Fibroblast of pulmonary artery (primary cell): ENCODE data around the gene PRELP.
A peak's percentile ranks its signal among the peaks of the same experiment; 100 is the strongest.

ENCODE experiments used
- DNase-seq: peaks from one replicate; pipeline ENCODE4 v3.0.0-alpha.2; 2010; ENCODE audit warnings: low read depth
- H3K4me3 ChIP-seq: replicated peaks from 2 replicates; pipeline ENCODE4 v1.5.1; 2011; ENCODE audit warnings: low read depth, mild to moderate bottlenecking, control low read depth, low read length, moderate library complexity
- TF ChIP-seq, protein P1 (sequence below): IDR thresholded peaks from 2 replicates; pipeline ENCODE4 v1.5.1; 2011; ENCODE audit warnings: mild to moderate bottlenecking, control low read depth, low read length, inconsistent platforms; ENCODE audit errors: missing control alignments

The PRELP gene

DNA sequence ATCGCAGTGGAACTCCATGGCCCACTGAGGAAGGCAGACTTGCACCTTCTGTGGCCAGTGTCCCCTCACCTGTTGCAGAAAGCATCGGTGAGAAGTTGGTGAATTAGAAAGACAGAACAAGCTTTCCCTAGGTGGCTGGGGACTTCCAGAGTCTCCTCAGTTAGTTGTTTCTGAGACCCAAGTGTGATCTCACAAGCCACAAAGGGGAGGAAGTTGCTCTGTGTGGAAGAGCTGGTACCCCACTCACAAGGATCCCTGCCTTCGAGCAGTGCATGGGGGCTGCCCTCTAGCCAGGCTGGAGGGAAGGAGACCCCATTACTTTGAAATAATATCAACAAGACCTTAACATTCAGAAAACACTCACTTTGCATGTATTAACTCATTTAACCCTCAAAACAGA, 2.1 kb downstream of the PRELP start:
- DNase-seq = no peak
- TF ChIP-seq, protein P1, sequence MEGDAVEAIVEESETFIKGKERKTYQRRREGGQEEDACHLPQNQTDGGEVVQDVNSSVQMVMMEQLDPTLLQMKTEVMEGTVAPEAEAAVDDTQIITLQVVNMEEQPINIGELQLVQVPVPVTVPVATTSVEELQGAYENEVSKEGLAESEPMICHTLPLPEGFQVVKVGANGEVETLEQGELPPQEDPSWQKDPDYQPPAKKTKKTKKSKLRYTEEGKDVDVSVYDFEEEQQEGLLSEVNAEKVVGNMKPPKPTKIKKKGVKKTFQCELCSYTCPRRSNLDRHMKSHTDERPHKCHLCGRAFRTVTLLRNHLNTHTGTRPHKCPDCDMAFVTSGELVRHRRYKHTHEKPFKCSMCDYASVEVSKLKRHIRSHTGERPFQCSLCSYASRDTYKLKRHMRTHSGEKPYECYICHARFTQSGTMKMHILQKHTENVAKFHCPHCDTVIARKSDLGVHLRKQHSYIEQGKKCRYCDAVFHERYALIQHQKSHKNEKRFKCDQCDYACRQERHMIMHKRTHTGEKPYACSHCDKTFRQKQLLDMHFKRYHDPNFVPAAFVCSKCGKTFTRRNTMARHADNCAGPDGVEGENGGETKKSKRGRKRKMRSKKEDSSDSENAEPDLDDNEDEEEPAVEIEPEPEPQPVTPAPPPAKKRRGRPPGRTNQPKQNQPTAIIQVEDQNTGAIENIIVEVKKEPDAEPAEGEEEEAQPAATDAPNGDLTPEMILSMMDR = no peak
- H3K4me3 ChIP-seq = no peak overlapping the region

DNA sequence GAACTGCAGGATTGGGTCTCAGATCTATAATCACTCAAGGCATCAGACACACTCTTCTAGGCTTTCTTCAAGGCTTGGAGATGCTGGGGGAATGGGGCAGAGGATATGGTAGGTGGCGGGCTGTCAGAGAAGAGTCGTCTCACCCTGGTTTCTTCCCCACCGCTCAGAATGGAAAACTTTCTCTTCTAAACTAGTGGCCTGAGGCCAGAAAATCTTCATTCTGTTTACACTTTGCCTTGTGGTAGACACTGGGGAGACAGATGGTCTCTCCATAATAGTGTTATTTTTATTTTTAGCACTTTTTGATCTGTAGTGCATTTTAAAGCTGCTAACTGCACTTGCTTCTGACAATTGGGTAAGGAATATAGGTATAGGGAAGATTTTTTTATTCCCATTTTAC, 2.6 kb downstream of the PRELP start:
- TF ChIP-seq, protein P1 = no peak
- DNase-seq = no peak
- H3K4me3 ChIP-seq = no peak overlapping the region

DNA sequence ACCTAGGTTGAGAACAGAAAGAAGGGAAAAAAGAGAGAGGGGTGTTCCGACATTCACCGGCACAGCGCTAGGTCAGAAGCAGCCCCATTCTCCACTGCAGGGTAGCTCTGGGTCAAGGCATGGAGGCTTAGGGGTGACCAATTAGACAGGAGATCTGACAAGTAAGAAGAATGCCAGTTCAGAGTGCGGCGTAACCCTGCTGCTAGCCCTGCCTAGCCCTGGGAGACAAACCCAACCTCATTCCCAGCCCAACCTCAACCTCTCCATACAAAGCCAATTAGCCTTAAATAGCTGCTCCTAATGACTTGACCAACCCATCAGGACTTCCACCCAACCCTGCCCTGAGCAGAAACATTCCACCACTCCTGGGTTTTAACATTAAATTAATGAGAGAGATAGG, 3.4 kb downstream of the PRELP start:
- no peak for DNase-seq
- H3K4me3 ChIP-seq = no peak overlapping the region

DNA sequence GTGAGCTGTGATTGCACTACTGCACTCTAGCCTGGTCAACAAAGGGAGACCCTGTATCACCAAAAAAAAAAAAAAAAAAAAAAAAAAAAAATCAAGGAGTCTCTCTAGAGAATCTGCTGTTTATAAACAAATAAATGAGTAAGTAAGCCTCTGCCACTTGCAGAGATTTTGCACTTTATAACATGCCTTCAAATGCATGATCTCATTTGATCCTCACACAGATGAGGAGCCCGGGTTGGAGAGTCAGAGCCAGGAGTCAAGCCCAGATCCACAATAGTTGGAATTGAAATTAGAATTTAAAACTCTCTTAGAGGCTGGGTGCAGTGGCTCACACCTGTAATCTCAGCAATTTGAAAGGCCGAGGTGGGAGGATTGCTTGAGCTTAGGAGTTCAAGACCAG, 4.0 kb downstream of the PRELP start:
- DNase-seq = no peak
- TF ChIP-seq, protein P1 = no peak
- H3K4me3 ChIP-seq = no peak overlapping the region

More for the DNA sequence above, 3.4 kb downstream of the PRELP start:
- TF ChIP-seq, protein P1 = no peak

DNA sequence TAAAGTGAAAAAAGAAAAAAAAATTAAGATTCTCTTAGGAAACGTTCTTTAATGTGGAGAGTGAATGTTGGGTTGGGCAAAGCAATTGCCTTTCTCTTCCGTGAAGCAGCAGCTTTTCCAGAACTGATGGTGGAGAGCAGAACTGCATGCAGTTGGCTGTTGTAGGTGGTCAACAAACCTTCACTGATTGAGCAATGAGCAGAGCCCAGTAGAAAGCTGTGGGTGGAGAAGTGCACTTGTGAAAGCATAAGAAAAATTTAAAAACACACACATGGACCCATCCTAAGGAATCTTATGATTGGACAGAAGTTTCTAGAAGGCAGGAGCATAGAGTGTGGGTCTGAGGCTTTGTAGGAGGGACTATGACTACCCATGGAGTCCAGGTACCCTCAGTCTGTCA, 4.5 kb downstream of the PRELP start:
- no peak overlapping the region for H3K4me3 ChIP-seq
- TF ChIP-seq, protein P1 = peak; percentile 17
- DNase-seq = peak; percentile 80

DNA sequence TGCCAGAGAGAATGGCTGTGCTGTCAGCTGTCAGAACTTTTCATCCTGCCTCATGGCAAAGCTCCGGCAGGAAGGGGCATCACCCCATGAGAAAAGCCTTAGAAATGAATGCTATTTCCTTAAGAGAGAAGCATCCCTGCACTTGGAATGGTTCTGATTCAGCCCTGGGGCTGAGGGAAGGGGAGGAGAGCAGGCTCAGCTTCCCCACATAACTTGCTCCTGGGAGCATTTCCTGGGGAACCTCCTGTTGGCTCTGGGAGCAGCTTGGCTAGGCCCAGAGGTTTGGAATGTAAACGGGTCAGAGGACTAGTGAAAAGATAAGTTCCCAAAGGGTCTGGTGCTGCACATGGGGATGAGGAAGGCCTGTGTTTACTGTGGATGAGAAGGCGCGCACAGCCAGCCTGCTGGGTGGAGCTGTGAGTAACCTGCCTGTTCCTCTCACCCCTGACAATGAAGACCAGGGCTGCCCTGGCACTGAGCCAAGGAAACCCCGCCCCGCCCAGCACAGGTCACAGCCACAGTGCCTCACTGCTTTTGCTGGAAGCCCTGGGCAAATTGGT, 5.0 kb downstream of the PRELP start:
- DNase-seq = peak; percentile 92
- TF ChIP-seq, protein P1 = no peak
- H3K4me3 ChIP-seq = no peak overlapping the region

DNA sequence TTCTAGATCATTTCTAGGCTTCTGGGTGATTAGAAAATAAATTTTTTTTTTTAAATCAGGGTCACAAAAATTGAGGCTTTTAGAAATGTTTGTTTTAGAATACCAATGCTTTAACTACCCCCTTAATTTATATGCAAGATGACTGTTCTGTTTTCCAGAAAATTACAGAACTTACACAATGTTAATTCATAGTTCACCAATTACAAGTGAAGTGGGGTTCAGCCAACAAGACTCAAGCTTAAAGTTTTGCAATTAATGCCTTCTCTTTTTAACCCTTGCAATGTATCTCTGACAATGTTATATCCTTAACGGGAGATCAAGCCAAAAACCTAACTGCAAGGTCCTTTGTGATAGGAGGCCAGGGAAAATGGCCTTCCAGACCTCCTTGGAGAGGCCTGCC, 5.6 kb downstream of the PRELP start:
- no peak for DNase-seq
- no peak overlapping the region for H3K4me3 ChIP-seq
- TF ChIP-seq, protein P1 = no peak
